GM12878 (cell line): ENCODE results near the gene XG.

ENCODE experiments used
- FOXK2 ChIP-seq: fragments of 450-650 bp; IDR thresholded peaks from 2 replicates; pipeline ENCODE4 v1.6.1; 2017; ENCODE audit warnings: mild to moderate bottlenecking, moderate library complexity
- NR2C2 ChIP-seq: IDR thresholded peaks from 2 replicates; pipeline ENCODE4 v1.6.1; 2011; ENCODE audit warnings: borderline replicate concordance, low read depth; ENCODE audit not compliant: control insufficient read depth, insufficient read length
- ZBTB4 ChIP-seq: fragments of 450-650 bp; formaldehyde crosslinking; IDR thresholded peaks from 2 replicates; pipeline ENCODE4 v1.4.0; 2022; ENCODE audit warnings: mild to moderate bottlenecking, moderate library complexity

- TF ChIP-seq ZBTB4 (CRISPR knock-in tag) (no peak), NR2C2 (no peak), FOXK2 (no peak)
Measured at GRCh38 chrX:2711441-2711840, 40.4 kb upstream of the XG start.
